SK-N-SH (cell line): Measurements from ENCODE around the gene MAPK12. TPM values are rescaled to one million over a fixed set of nuclear protein-coding genes. Genes with fewer than 3 reads are reported as not detected.

Experiments used
- CTCF ChIA-PET: fragments of 300-600, 350-600 bp; formaldehyde crosslinking; extraction: SDS; loops from one replicate; lab custom pipeline; 2021; lab: Yijun Ruan, JAX
- POLR2A ChIA-PET: fragments of 350-600 bp; sonication (Branson Sonifier 250); formaldehyde crosslinking; extraction: SDS; loops from one replicate; lab custom pipeline; 2020; ENCODE audit warnings: antibody characterized with exemption, inconsistent platforms; lab: Yijun Ruan, JAX
- DNase-seq: peaks from one replicate; pipeline ENCODE4 v3.0.0; 2012
- H2AFZ ChIP-seq: fragments of 200-600 bp; sonication (generic); 2 replicates; pipeline ENCODE4 v1.8.1; 2016; ENCODE audit warnings: antibody characterized with exemption, mild to moderate bottlenecking, low read depth
- H3F3A ChIP-seq: fragments of 200-600 bp; sonication (generic); replicated peaks from 2 replicates; pipeline ENCODE3; 2016; ENCODE audit warnings: antibody characterized with exemption, mild to moderate bottlenecking; ENCODE audit not compliant: insufficient read depth
- H3K27ac ChIP-seq, 2 experiments: fragments of 200-500 bp in 1 of 2; fragments of 200-600 bp in 1 of 2; sonication (Bioruptor generic) in 1 of 2; sonication (generic), shearing (Covaris generic) in 1 of 2; 2 replicates each; pipeline versions ENCODE4 v1.5.1 to v1.6.1; 2014 to 2016; ENCODE audit warnings: low read depth in 2 of 2, inconsistent platforms in 1 of 2, low read length in 1 of 2, mild to moderate bottlenecking in 1 of 2, mixed read lengths in 1 of 2
- H3K27me3 ChIP-seq: fragments of 200-600 bp; sonication (generic), shearing (Covaris generic); 2 replicates; pipeline ENCODE4 v1.6.1; 2016; ENCODE audit warnings: mixed run types; ENCODE audit not compliant: insufficient read depth
- H3K36me3 ChIP-seq, 2 experiments: fragments of 200-500 bp in 1 of 2; fragments of 200-600 bp in 1 of 2; sonication (Bioruptor generic) in 1 of 2; sonication (generic) in 1 of 2; replicated peaks in 1 of 2; 2 replicates each; pipeline versions ENCODE3 to v1.5.1; 2014 to 2016; ENCODE audit warnings: low read length in 1 of 2, mild to moderate bottlenecking in 1 of 2; ENCODE audit not compliant: insufficient read depth in 2 of 2, control insufficient read depth in 1 of 2
- H3K4me1 ChIP-seq, 2 experiments: fragments of 200-500 bp in 1 of 2; fragments of 200-600 bp in 1 of 2; sonication (Bioruptor generic) in 1 of 2; sonication (generic), shearing (Covaris generic) in 1 of 2; 2 replicates each; pipeline versions ENCODE4 v1.5.1 to v1.6.1; 2014 to 2016; ENCODE audit warnings: low read depth in 1 of 2, low read length in 1 of 2, mixed run types in 1 of 2; ENCODE audit not compliant: insufficient read depth in 2 of 2, control insufficient read depth in 1 of 2
- H3K4me2 ChIP-seq: fragments of 200-600 bp; sonication (generic), shearing (Covaris generic); 2 replicates; pipeline ENCODE4 v1.6.1; 2017; ENCODE audit warnings: mixed run types
- H3K4me3 ChIP-seq, 2 experiments: fragments of 200-500 bp in 1 of 2; fragments of 200-600 bp in 1 of 2; sonication (Bioruptor generic) in 1 of 2; sonication (generic), shearing (Covaris generic) in 1 of 2; 2 replicates each; pipeline versions ENCODE4 v1.5.1 to v1.8.1; 2014 to 2016; ENCODE audit warnings: low read depth in 2 of 2, inconsistent platforms in 1 of 2, low read length in 1 of 2, mild to moderate bottlenecking in 1 of 2, mixed read lengths in 1 of 2, moderate library complexity in 1 of 2
- H3K79me2 ChIP-seq: fragments of 200-600 bp; sonication (generic); 2 replicates; pipeline ENCODE4 v1.8.1; 2017; ENCODE audit warnings: mild to moderate bottlenecking; ENCODE audit not compliant: insufficient read depth
- H3K9ac ChIP-seq: fragments of 200-600 bp; sonication (generic); 2 replicates; pipeline ENCODE4 v1.6.1; 2017; ENCODE audit warnings: mixed run types
- H3K9me2 ChIP-seq: fragments of 200-600 bp; sonication (generic); 2 replicates; pipeline ENCODE4 v1.6.1; 2017; ENCODE audit warnings: mixed run types
- H3K9me3 ChIP-seq: fragments of 200-600 bp; sonication (generic); 2 replicates; pipeline ENCODE4 v1.6.1; 2017; ENCODE audit warnings: mixed run types, mild to moderate bottlenecking, moderate library complexity
- H4K20me1 ChIP-seq: fragments of 200-600 bp; sonication (generic); 2 replicates; pipeline ENCODE4 v1.6.1; 2017; ENCODE audit warnings: mild to moderate bottlenecking, mixed run types; ENCODE audit not compliant: insufficient read depth
- FOXJ3 ChIP-seq: sonication (generic); formaldehyde crosslinking; IDR thresholded peaks from 2 replicates; pipeline ENCODE4 v1.5.1; 2020; ENCODE audit warnings: mild to moderate bottlenecking, missing genetic modification reagents
- NRF1 ChIP-seq: IDR thresholded peaks from 2 replicates; pipeline ENCODE4 v1.6.1; 2012; ENCODE audit warnings: low read depth, mild to moderate bottlenecking, low read length
- WGBS: methylation state at CpG from one replicate; pipeline ENCODE4 v1.1.6; 2017; ENCODE audit warnings: low lambda C conversion rate; 5-methylcytosine and 5-hydroxymethylcytosine counted together
- polyA plus RNA-seq, 3 experiments: library from polyadenylated mRNA; depleted of rRNA; stranded (reverse); fragments of >200 nt; gene quantifications; 2 replicates each; pipeline ENCODE4 v1.2.3, GENCODE V29; 2012
- TF ChIP-seq, protein P1 (sequence below): IDR thresholded peaks from 2 replicates; pipeline ENCODE4 v1.4.0; 2012; ENCODE audit warnings: low read depth, borderline replicate concordance
- TF ChIP-seq, protein P2 (sequence below): IDR thresholded peaks from 2 replicates; pipeline ENCODE4 v1.4.0; 2012; ENCODE audit warnings: low read depth, borderline replicate concordance
- TF ChIP-seq, protein P3 (sequence below): IDR thresholded peaks from 2 replicates; pipeline ENCODE4 v1.6.1; 2012; ENCODE audit warnings: mild to moderate bottlenecking, low read depth, low read length, moderate library complexity

Gene MAPK12
- polyA plus RNA-seq, 1 of the 3 experiments (the other 2 are of a cell fraction): 118 TPM

DNA sequence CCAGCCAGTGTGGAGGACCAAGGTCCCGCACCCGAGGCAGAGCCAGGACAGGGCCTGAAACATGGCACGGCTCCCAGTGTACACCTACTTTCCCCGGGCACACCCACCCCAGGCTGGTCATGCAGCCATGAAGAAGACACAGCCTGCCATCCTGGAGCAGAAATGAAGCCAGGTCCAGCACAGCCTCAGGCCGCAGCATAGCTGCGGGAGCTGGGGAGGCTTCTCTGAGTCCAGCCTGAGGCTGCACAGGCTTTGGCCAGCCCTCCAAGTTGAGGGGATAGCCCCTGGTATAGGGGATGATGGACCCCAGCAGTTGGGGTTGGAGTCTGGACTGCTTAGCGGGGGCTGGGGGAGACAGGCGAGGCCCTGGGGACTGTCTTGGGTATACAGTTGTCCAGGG lies 7.5 kb downstream of the MAPK12 start:
- no peaks in the 10 kb centered on the region for H3K9me2 ChIP-seq
- H3K27me3 ChIP-seq: no peaks in the 10 kb centered on the region
- no peak overlapping the region for H3K27ac ChIP-seq
- POLR2A ChIA-PET: no interaction called here
- 0 out of 2 replicates have a peak, but pooled peaks cover 7% of the 10 kb centered on the region for H4K20me1 ChIP-seq
- TF ChIP-seq, protein P1, sequence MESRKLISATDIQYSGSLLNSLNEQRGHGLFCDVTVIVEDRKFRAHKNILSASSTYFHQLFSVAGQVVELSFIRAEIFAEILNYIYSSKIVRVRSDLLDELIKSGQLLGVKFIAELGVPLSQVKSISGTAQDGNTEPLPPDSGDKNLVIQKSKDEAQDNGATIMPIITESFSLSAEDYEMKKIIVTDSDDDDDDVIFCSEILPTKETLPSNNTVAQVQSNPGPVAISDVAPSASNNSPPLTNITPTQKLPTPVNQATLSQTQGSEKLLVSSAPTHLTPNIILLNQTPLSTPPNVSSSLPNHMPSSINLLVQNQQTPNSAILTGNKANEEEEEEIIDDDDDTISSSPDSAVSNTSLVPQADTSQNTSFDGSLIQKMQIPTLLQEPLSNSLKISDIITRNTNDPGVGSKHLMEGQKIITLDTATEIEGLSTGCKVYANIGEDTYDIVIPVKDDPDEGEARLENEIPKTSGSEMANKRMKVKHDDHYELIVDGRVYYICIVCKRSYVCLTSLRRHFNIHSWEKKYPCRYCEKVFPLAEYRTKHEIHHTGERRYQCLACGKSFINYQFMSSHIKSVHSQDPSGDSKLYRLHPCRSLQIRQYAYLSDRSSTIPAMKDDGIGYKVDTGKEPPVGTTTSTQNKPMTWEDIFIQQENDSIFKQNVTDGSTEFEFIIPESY: no peak
- TF ChIP-seq NRF1: no peak
- no peak overlapping the region for H3K4me3 ChIP-seq
- no peak overlapping the region for H3K4me2 ChIP-seq
- no peak for DNase-seq
- H3K9me3 ChIP-seq: no peaks in the 10 kb centered on the region
- H3K79me2 ChIP-seq: peaks cover 16% of the 10 kb centered on the region
- no peak overlapping the region for H2AFZ ChIP-seq
- no peak overlapping the region for H3K9ac ChIP-seq
- peaks cover 0 to 37% of the 10 kb centered on the region in 2 experiments for H3K36me3 ChIP-seq
- peaks cover 13% of the 10 kb centered on the region for H3F3A ChIP-seq
- 93% methylated on average over 3 of the region's 8 CpGs for WGBS
- CTCF ChIA-PET: no interaction called here
- H3K4me1 ChIP-seq: peaks cover 5 to 27% of the 10 kb centered on the region in 2 experiments; a peak in 2 of 4 replicates

DNA sequence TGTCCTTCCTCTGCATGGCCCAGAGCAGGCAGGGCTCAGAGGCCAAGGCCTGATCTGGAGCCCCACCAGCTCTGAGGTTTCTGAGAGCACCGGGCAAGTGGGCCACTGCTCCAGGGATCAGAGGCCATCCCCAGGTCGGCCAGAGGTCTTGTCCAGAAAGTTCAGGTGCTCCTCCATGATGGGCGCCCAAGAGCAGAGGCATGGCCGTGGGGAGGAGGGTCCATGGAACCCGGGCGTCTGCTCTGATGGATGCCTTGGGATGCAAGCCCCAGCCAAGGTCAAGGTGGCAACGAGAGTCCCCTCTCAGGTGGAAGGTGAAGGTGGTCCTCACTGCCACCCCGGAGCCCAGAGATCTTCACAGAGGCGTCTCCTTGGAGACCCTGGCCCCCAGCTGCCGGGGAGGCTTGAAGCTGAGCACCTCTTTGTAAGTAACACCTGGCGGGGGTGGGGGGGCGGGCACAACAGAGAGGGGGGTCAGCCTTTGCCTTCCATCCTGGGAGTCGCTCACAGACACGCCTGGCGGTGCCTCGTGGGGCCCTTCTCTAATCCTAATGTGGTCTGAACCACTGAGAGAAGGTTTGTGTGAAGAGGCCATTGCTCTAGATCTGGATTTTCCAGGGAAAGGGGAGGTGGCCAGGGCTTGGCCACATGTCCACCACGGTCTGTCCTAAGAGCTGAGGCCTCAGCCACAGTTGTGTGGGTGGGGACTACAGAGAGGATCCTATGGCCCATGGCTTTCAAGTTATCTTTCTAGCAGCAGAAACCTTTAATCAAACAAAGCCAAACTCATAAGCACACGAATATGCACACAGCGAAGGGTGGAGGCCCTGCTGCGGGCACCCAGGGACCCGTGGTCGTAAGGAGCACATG lies 8.2 kb downstream of the MAPK12 start:
- Histone ChIP-seq H3K9me2 (no peaks in the 10 kb centered on the region), H3K4me1 (peaks cover 5 to 33% of the 10 kb centered on the region in 2 experiments; a peak in 2 of 4 replicates), H3F3A (peaks cover 13% of the 10 kb centered on the region), H2AFZ (no peak overlapping the region), H3K27me3 (no peaks in the 10 kb centered on the region), H3K9me3 (no peaks in the 10 kb centered on the region), H3K4me3 (no peak overlapping the region), H3K36me3 (peaks cover 0 to 37% of the 10 kb centered on the region in 2 experiments), H3K9ac (no peak overlapping the region), H3K27ac (no peak overlapping the region), H4K20me1 (0 out of 2 replicates have a peak, but pooled peaks cover 7% of the 10 kb centered on the region), H3K4me2 (no peak overlapping the region), H3K79me2 (peaks cover 16% of the 10 kb centered on the region; the same call in 1 of the 2 replicates)
- DNase-seq: no peak
- WGBS: 95% methylated on average over 12 of the region's 22 CpGs
- TF ChIP-seq FOXJ3 (no peak), NRF1 (no peak)
- TF ChIP-seq, protein P2, sequence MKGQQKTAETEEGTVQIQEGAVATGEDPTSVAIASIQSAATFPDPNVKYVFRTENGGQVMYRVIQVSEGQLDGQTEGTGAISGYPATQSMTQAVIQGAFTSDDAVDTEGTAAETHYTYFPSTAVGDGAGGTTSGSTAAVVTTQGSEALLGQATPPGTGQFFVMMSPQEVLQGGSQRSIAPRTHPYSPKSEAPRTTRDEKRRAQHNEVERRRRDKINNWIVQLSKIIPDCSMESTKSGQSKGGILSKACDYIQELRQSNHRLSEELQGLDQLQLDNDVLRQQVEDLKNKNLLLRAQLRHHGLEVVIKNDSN: no peak
- TF ChIP-seq, protein P3, sequence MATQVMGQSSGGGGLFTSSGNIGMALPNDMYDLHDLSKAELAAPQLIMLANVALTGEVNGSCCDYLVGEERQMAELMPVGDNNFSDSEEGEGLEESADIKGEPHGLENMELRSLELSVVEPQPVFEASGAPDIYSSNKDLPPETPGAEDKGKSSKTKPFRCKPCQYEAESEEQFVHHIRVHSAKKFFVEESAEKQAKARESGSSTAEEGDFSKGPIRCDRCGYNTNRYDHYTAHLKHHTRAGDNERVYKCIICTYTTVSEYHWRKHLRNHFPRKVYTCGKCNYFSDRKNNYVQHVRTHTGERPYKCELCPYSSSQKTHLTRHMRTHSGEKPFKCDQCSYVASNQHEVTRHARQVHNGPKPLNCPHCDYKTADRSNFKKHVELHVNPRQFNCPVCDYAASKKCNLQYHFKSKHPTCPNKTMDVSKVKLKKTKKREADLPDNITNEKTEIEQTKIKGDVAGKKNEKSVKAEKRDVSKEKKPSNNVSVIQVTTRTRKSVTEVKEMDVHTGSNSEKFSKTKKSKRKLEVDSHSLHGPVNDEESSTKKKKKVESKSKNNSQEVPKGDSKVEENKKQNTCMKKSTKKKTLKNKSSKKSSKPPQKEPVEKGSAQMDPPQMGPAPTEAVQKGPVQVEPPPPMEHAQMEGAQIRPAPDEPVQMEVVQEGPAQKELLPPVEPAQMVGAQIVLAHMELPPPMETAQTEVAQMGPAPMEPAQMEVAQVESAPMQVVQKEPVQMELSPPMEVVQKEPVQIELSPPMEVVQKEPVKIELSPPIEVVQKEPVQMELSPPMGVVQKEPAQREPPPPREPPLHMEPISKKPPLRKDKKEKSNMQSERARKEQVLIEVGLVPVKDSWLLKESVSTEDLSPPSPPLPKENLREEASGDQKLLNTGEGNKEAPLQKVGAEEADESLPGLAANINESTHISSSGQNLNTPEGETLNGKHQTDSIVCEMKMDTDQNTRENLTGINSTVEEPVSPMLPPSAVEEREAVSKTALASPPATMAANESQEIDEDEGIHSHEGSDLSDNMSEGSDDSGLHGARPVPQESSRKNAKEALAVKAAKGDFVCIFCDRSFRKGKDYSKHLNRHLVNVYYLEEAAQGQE: no peak
- ChIA-PET CTCF (interaction anchor here (0.8 to 4.3 kb wide), 13 partner anchors 8 to 368 kb away, joined by 3 to 72 read pairs (median 7); partner anchors contain the start of genes DENND6B, MAPK11 and MAPK12), POLR2A (interaction anchor here (0.6 to 0.7 kb wide), 2 partner anchors 73 to 127 kb away, joined by 3 to 4 read pairs; partner anchors contain the start of gene DENND6B)
